Smooth muscle cell (in vitro differentiated cells): ENCODE data around the gene SORCS2. TPM values are rescaled to one million over a fixed set of nuclear protein-coding genes. Genes with fewer than 3 reads are reported as not detected.

Experiments used
- DNase-seq: peaks from one replicate; lab custom pipeline; 2025; ENCODE audit not compliant: unreplicated experiment; lab: John Stamatoyannopoulos, UW
- H2AFZ ChIP-seq: fragments of 200-600 bp; sonication (generic); 2 replicates; pipeline ENCODE4 v1.6.0; 2016; ENCODE audit warnings: antibody characterized with exemption, low read depth, mild to moderate bottlenecking
- H3F3A ChIP-seq: fragments of 200-600 bp; sonication (generic); 2 replicates; pipeline ENCODE4 v1.6.0; 2017; ENCODE audit warnings: antibody characterized with exemption, low read depth
- H3K27ac ChIP-seq: fragments of 200-600 bp; sonication (generic); 2 replicates; pipeline ENCODE4 v1.5.1; 2016; ENCODE audit warnings: low read depth, mild to moderate bottlenecking
- H3K27me3 ChIP-seq: fragments of 200-600 bp; sonication (generic); 2 replicates; pipeline ENCODE4 v1.6.1; 2016; ENCODE audit warnings: low read depth, mild to moderate bottlenecking
- H3K36me3 ChIP-seq: fragments of 200-600 bp; sonication (generic); 2 replicates; pipeline ENCODE4 v1.5.1; 2016; ENCODE audit warnings: low read depth
- H3K4me1 ChIP-seq: fragments of 200-600 bp; sonication (generic); 2 replicates; pipeline ENCODE4 v1.5.1; 2016; ENCODE audit warnings: low read depth
- H3K4me2 ChIP-seq: fragments of 200-600 bp; sonication (generic); 2 replicates; pipeline ENCODE4 v1.6.0; 2016; ENCODE audit warnings: mild to moderate bottlenecking
- H3K4me3 ChIP-seq: fragments of 200-600 bp; sonication (generic); 2 replicates; pipeline ENCODE4 v1.5.1; 2016; ENCODE audit warnings: mild to moderate bottlenecking
- H3K79me2 ChIP-seq: fragments of 200-600 bp; sonication (generic); 2 replicates; pipeline ENCODE4 v1.6.0; 2016; ENCODE audit warnings: low read depth, mild to moderate bottlenecking
- H3K9ac ChIP-seq: fragments of 200-600 bp; sonication (generic); 2 replicates; pipeline ENCODE4 v1.6.0; 2016; ENCODE audit warnings: low read depth
- H3K9me3 ChIP-seq: fragments of 200-600 bp; sonication (generic); replicated peaks from 2 replicates; pipeline ENCODE4 v1.5.1; 2016; ENCODE audit warnings: low read depth
- H4K20me1 ChIP-seq: fragments of 200-600 bp; sonication (generic); 2 replicates; pipeline ENCODE4 v1.6.0; 2016; ENCODE audit warnings: low read depth
- CTCF ChIP-seq: fragments of 200-600 bp; sonication (generic); IDR thresholded peaks from 2 replicates; pipeline ENCODE4 v1.5.1; 2017; ENCODE audit warnings: borderline replicate concordance, mild to moderate bottlenecking, antibody characterized with exemption; ENCODE audit not compliant: insufficient read depth, poor library complexity, severe bottlenecking
- WGBS: methylation state at CpG from one replicate; pipeline ENCODE4 v1.1.7; 2016; ENCODE audit warnings: low lambda C conversion rate; 5-methylcytosine and 5-hydroxymethylcytosine counted together
- polyA plus RNA-seq: library from polyadenylated mRNA; unstranded; fragments of >200 nt; fragmentation: Nextera tagmentation; extraction: Ambion mirVana; gene quantifications from 2 replicates; pipeline ENCODE4 v1.2.1, GENCODE V29; 2016
- total RNA-seq: library from RNA; depleted of rRNA; stranded (reverse); fragments of >200 nt; gene quantifications from 2 replicates; pipeline ENCODE4 v1.2.3, GENCODE V29; 2014

The SORCS2 gene
- total and polyA plus RNA-seq, 2 experiments from 2014 or later = 5.2 to 9.3 TPM

GRCh38 chr4:7535619-7536018 is 343.3 kb downstream of the SORCS2 start:
- no peak overlapping the region for H3K27ac ChIP-seq
- no peaks in the 10 kb centered on the region for H3K27me3 ChIP-seq
- no peak overlapping the region for H3K4me3 ChIP-seq
- 93% methylated on average over 11 of the region's 11 CpGs for WGBS
- H3K4me2 ChIP-seq = no peak overlapping the region
- no peaks in the 10 kb centered on the region for H3F3A ChIP-seq
- H3K36me3 ChIP-seq = no peaks in the 10 kb centered on the region
- H3K79me2 ChIP-seq = no peaks in the 10 kb centered on the region
- no peaks in the 10 kb centered on the region for H4K20me1 ChIP-seq
- no peaks in the 10 kb centered on the region for H3K4me1 ChIP-seq
- no peak for TF ChIP-seq CTCF
- DNase-seq = no peak
- no peak overlapping the region for H2AFZ ChIP-seq
- H3K9me3 ChIP-seq = no peaks in the 10 kb centered on the region
- H3K9ac ChIP-seq = no peak overlapping the region

- DNase-seq = no peak
- H2AFZ ChIP-seq = no peak overlapping the region
- 93% methylated on average over 8 of the region's 8 CpGs for WGBS
- H3F3A ChIP-seq = no peaks in the 10 kb centered on the region
- H3K4me3 ChIP-seq = no peak overlapping the region
- no peaks in the 10 kb centered on the region for H4K20me1 ChIP-seq
- no peak overlapping the region for H3K27ac ChIP-seq
- H3K4me1 ChIP-seq = no peaks in the 10 kb centered on the region
- TF ChIP-seq CTCF = no peak
- H3K9ac ChIP-seq = no peak overlapping the region
- H3K36me3 ChIP-seq = no peaks in the 10 kb centered on the region
- H3K4me2 ChIP-seq = no peak overlapping the region
- H3K27me3 ChIP-seq = no peaks in the 10 kb centered on the region
- H3K79me2 ChIP-seq = no peaks in the 10 kb centered on the region
- H3K9me3 ChIP-seq = no peaks in the 10 kb centered on the region
Measured at GRCh38 chr4:7536876-7537275, 344.5 kb downstream of the SORCS2 start.

- Histone ChIP-seq H2AFZ (no peak overlapping the region), H3F3A (no peaks in the 10 kb centered on the region), H3K27ac (no peak overlapping the region), H3K4me1 (no peaks in the 10 kb centered on the region), H3K4me2 (no peak overlapping the region), H3K9me3 (no peaks in the 10 kb centered on the region), H3K79me2 (no peaks in the 10 kb centered on the region), H3K9ac (no peak overlapping the region), H3K4me3 (no peak overlapping the region), H4K20me1 (no peaks in the 10 kb centered on the region), H3K27me3 (no peaks in the 10 kb centered on the region), H3K36me3 (no peaks in the 10 kb centered on the region)
- WGBS = 86% methylated on average over 8 of the region's 8 CpGs
- TF ChIP-seq CTCF = no peak
- DNase-seq = no peak
Measured at GRCh38 chr4:7537853-7538400, 345.6 kb downstream of the SORCS2 start.

GRCh38 chr4:7538518-7538917 is 346.2 kb downstream of the SORCS2 start:
- Histone ChIP-seq H3K27ac (no peak overlapping the region), H2AFZ (no peak overlapping the region), H3F3A (no peaks in the 10 kb centered on the region), H3K4me2 (no peak overlapping the region), H3K36me3 (no peaks in the 10 kb centered on the region), H3K79me2 (no peaks in the 10 kb centered on the region), H3K27me3 (no peaks in the 10 kb centered on the region), H4K20me1 (no peaks in the 10 kb centered on the region), H3K9me3 (no peaks in the 10 kb centered on the region), H3K9ac (no peak overlapping the region), H3K4me1 (no peaks in the 10 kb centered on the region), H3K4me3 (no peak overlapping the region)
- WGBS = 83% methylated on average over 8 of the region's 8 CpGs
- no peak for DNase-seq
- no peak for TF ChIP-seq CTCF
